Right lobe of liver (tissue), 4 donors: Measurements from ENCODE around the gene ROM1.

Experiments
- CTCF ChIP-seq, 4 donors: fragments of 200-600 bp in 3 of 4; fragments of 450-650 bp in 1 of 4; IDR thresholded peaks; one replicate each; pipeline versions ENCODE4 v1.5.1 to v1.8.0; 2016 to 2022; ENCODE audit warnings: antibody characterized with exemption in 4 of 4, mild to moderate bottlenecking in 2 of 4
- POLR2A ChIP-seq: fragments of 450-650 bp; IDR thresholded peaks from one replicate; pipeline ENCODE4 v1.6.1; 2017; ENCODE audit warnings: antibody characterized with exemption, mild to moderate bottlenecking
- donor health status: DM: no; HTN: no; CAD: no.
- donor health status: DM: no; HTN: no; CAD: no.
- donor health status: DM: no; HTN: yes; CAD: no.

- TF ChIP-seq CTCF (IDR thresholded peaks at IDR 0.05) (no peak), POLR2A (no peak)
Measured at GRCh38 chr11:62648185-62648966, 35.3 kb downstream of the ROM1 start.
